Measurements from ENCODE around the gene ENTPD1. TPM values are rescaled to one million over a fixed set of nuclear protein-coding genes. Genes with fewer than 3 reads are reported as not detected.

ENTPD1 gene
- total RNA-seq, 6 experiments from 2014 or later, result not detected

GRCh38 chr10:95818668-95819067, 62.7 kb downstream of the ENTPD1 start:
- peaks cover 2% of the 10 kb centered on the region for H3K27me3 Mint-ChIP-seq (ENCODE audit: insufficient read depth)
- H3K36me3 Mint-ChIP-seq (ENCODE audit: low read depth), result no peaks in the 10 kb centered on the region
- no peak overlapping the region for H3K27ac Mint-ChIP-seq
- H3K4me3 Mint-ChIP-seq, result no peak overlapping the region
- no peak for DNase-seq
- peaks cover 5% of the 10 kb centered on the region for H3K9me3 Mint-ChIP-seq
- no peaks in the 10 kb centered on the region for H3K4me1 Mint-ChIP-seq (ENCODE audit: low read depth)
- TF ChIP-seq CTCF (IDR thresholded peaks at IDR 0.05), result no peak

GRCh38 chr10:95819620-95820329, 63.8 kb downstream of the ENTPD1 start:
- H3K4me3 Mint-ChIP-seq, result no peak overlapping the region
- peaks cover 5% of the 10 kb centered on the region for H3K9me3 Mint-ChIP-seq
- peaks cover 2% of the 10 kb centered on the region for H3K27me3 Mint-ChIP-seq (ENCODE audit: insufficient read depth)
- DNase-seq, result no peak
- no peaks in the 10 kb centered on the region for H3K36me3 Mint-ChIP-seq (ENCODE audit: low read depth)
- no peak for TF ChIP-seq CTCF (IDR thresholded peaks at IDR 0.05)
- no peaks in the 10 kb centered on the region for H3K4me1 Mint-ChIP-seq (ENCODE audit: low read depth)
- H3K27ac Mint-ChIP-seq, result no peak overlapping the region

GRCh38 chr10:95820363-95820762, 64.4 kb downstream of the ENTPD1 start:
- DNase-seq, result no peak
- Mint-ChIP-seq H3K9me3 (peaks cover 5% of the 10 kb centered on the region), H3K4me3 (no peak overlapping the region), H3K36me3 (ENCODE audit: low read depth) (no peaks in the 10 kb centered on the region), H3K27ac (no peak overlapping the region), H3K4me1 (ENCODE audit: low read depth) (no peaks in the 10 kb centered on the region), H3K27me3 (ENCODE audit: insufficient read depth) (peaks cover 2% of the 10 kb centered on the region)
- no peak for TF ChIP-seq CTCF (IDR thresholded peaks at IDR 0.05)

- no peak for DNase-seq
- no peak for TF ChIP-seq CTCF (IDR thresholded peaks at IDR 0.05)
- Mint-ChIP-seq H3K36me3 (ENCODE audit: low read depth) (no peaks in the 10 kb centered on the region), H3K4me1 (ENCODE audit: low read depth) (no peaks in the 10 kb centered on the region), H3K27ac (no peak overlapping the region), H3K9me3 (peaks cover 14% of the 10 kb centered on the region), H3K27me3 (ENCODE audit: insufficient read depth) (peaks cover 3% of the 10 kb centered on the region; the same call in 1 of the 2 replicates), H3K4me3 (no peak overlapping the region)
Observed at GRCh38 chr10:95821720-95822119, 65.8 kb downstream of the ENTPD1 start.

- H3K9me3 Mint-ChIP-seq, result peaks cover 20% of the 10 kb centered on the region
- no peak overlapping the region for H3K27ac Mint-ChIP-seq
- no peaks in the 10 kb centered on the region for H3K36me3 Mint-ChIP-seq (ENCODE audit: low read depth)
- TF ChIP-seq CTCF (IDR thresholded peaks at IDR 0.05), result no peak
- peaks cover 3% of the 10 kb centered on the region; the same call in 1 of the 2 replicates for H3K27me3 Mint-ChIP-seq (ENCODE audit: insufficient read depth)
- DNase-seq, result no peak
- no peak overlapping the region for H3K4me3 Mint-ChIP-seq
- H3K4me1 Mint-ChIP-seq (ENCODE audit: low read depth), result no peaks in the 10 kb centered on the region
Observed at GRCh38 chr10:95830044-95830443, 74.1 kb downstream of the ENTPD1 start.
